GM21423 (cell line): Measurements from ENCODE around the gene THTPA.

Source experiments
- ATAC-seq: cut with Tn5 transposase; IDR thresholded peaks from one replicate; pipeline ENCODE4 v1.9.1; 2021; ENCODE audit warnings: mild to moderate bottlenecking, moderate library complexity; ENCODE audit not compliant: unreplicated experiment

Gene THTPA

GRCh38 chr14:23550812-23551265 is 5.2 kb upstream of the THTPA start:
- no peak for ATAC-seq

GRCh38 chr14:23551266-23552028 is 4.6 kb upstream of the THTPA start, which contains the start of gene ZFHX2:
TSS of gene ZFHX2 (minus strand) at chr14:23551765. CDS start at chr14:23535325, 16,440 bp downstream.
- peak; percentile 43 for ATAC-seq

- ATAC-seq = no peak
These were observed 564 bp upstream of the THTPA start for GRCh38 chr14:23555533-23555881.

- ATAC-seq = no peak
These were observed 799 bp downstream of the THTPA start for GRCh38 chr14:23556700-23557440.

- no peak for ATAC-seq
These were observed 1.4 kb downstream of the THTPA start for GRCh38 chr14:23557521-23557920.

GRCh38 chr14:23557946-23558345 is 1.9 kb downstream of the THTPA start:
- ATAC-seq = no peak

- ATAC-seq = no peak
These were observed 2.4 kb downstream of the THTPA start for GRCh38 chr14:23558346-23559009.

GRCh38 chr14:23559010-23559925 is 3.2 kb downstream of the THTPA start:
- ATAC-seq = no peak

- no peak for ATAC-seq
These were observed 4.0 kb downstream of the THTPA start for GRCh38 chr14:23559926-23560520.

GRCh38 chr14:23561259-23561658 is 5.2 kb downstream of the THTPA start:
- ATAC-seq = no peak

GRCh38 chr14:23561873-23562821 is 6.1 kb downstream of the THTPA start:
- ATAC-seq = no peak

- ATAC-seq = no peak
These were observed 6.9 kb downstream of the THTPA start for GRCh38 chr14:23562822-23563472.

GRCh38 chr14:23563473-23564180 is 7.6 kb downstream of the THTPA start:
- ATAC-seq = no peak

- ATAC-seq = no peak
These were observed 8.2 kb downstream of the THTPA start for GRCh38 chr14:23564181-23564812.

GRCh38 chr14:23564876-23565275 is 8.8 kb downstream of the THTPA start:
- ATAC-seq = no peak

GRCh38 chr14:23565626-23566025 is 9.6 kb downstream of the THTPA start:
- ATAC-seq = no peak

GRCh38 chr14:23566112-23566777 is 10.2 kb downstream of the THTPA start:
- no peak for ATAC-seq
